Measurements from ENCODE around the gene CCL18.
"Not testable (repeated sequence)": the region's sequence is repeated elsewhere in the genome, so short reads cannot be mapped to it uniquely, and the experiment has no call there.

The CCL18 gene

GRCh38 chr17:36104701-36105181 lies 40.7 kb downstream of the CCL18 start:
- no peak for DNase-seq

- no peak for DNase-seq
Measured at GRCh38 chr17:36105781-36106492, 41.9 kb downstream of the CCL18 start.

- no peak for DNase-seq
Measured at GRCh38 chr17:36106493-36106835, 42.4 kb downstream of the CCL18 start.

- no peak for DNase-seq
Measured at GRCh38 chr17:36107660-36108059, 43.6 kb downstream of the CCL18 start.

DNA sequence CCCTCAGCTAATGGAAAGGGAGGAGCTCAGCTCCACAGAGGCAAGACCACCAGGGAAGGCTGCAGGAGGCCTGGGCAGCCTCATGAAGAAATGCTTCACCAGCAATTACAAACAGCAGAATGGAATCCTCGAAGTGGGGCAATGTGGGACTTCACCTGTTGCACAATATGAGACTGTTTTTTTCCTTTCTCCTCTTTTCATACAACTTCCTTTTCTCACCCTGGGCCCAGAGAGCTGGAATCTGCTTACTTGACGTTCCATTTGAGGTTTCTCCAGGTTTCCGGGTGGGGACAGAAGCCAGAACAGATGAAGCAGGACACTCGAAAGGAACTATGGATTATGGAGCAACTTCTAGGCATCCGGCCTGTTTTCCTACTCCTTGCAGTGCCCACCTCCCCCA lies 44.2 kb downstream of the CCL18 start:
- not testable (repeated sequence) for DNase-seq

DNA sequence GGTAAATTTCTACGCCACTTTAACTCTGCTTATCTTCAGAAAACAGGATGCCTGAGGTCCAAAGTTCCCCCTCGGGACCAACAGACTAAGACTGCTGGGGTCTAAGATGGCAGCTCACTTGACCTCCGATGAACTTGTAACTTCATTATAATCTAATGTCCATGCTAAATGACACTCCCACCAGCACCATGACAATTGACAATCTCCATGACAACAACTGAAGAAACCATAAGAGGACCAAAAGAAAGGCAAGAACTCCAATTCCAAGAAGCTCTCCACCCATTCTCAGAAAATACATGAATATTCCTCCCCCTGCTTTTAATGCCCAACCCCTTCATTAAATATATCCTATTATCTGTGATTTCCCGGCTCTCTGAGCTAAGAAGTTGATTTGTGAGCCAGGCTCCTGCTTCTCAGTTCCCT lies 47.0 kb downstream of the CCL18 start:
- DNase-seq = no peak

- DNase-seq = no peak
Measured at GRCh38 chr17:36112572-36112971, 48.5 kb downstream of the CCL18 start.

- DNase-seq = not testable (repeated sequence)
Measured at GRCh38 chr17:36113131-36113530, 49.1 kb downstream of the CCL18 start.

GRCh38 chr17:36114971-36115648 lies 51.0 kb downstream of the CCL18 start:
- not testable (repeated sequence) for DNase-seq

DNA sequence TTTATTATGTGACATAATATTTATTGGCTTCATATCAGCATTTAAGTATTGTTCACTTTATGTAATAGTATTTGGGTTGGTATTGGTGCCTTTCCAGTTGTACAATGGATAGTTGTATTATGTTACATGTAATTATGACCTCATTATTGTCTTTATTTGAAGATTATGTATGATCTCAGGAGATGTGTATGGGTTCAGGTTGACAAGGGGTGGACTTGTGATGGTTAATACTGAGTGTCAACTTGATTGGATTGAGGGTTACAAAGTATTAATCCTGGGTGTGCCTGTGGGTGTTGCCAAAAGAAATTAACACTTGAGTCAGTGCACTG lies 51.5 kb downstream of the CCL18 start:
- not testable (repeated sequence) for DNase-seq

- DNase-seq = no peak
Measured at GRCh38 chr17:36117505-36118382, 53.7 kb downstream of the CCL18 start.

GRCh38 chr17:36118477-36119353 lies 54.6 kb downstream of the CCL18 start:
- DNase-seq = no peak

DNA sequence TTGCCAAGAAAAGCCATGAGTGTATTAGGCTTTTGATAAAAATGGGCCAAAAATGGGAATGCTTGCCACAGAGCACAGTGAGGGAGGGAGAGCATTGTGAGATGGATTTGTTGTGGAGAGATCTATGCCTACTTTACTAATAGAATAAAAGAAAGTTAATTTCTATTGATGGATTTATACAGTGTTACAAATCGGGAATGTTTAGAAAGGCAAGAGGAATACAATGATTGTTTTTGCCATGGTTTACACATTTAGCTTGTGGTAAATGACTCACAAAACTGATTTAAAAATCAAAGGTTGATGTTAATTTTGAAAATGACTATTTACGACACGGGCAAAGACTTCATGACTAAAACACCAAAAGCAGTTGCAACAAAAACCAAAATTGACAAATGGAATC lies 56.1 kb downstream of the CCL18 start:
- no peak for DNase-seq

- DNase-seq = not testable (repeated sequence)
Measured at GRCh38 chr17:36121099-36121498, 57.0 kb downstream of the CCL18 start.
